Measurements from ENCODE around the gene ING4.
A peak's percentile ranks its signal among the peaks of the same experiment; 100 is the strongest.

Gene ING4

DNA sequence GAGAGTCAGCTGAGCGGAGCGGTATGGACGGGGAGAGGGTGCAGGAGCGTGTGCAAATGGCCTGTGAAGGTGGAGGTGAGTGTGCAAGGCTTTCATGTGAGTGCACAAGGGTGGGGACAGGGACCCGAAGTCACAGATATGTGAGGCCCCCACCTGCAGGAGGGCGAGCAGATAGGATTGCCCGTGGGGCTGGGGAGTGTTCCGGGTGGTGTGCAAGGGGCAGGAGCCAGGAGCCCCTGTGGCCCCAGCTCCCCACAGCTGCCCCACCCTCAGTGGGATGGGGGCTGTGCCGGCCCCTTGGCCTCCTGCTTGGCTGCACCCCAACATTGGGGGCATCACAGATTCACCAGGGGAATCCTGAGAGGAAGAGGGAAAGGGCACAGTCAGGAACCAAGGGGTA lies 31.8 kb upstream of the ING4 start:
- H3K4me3 ChIP-seq (replicated peaks; ENCODE audit: low read depth, low read length), result no peak overlapping the region
- no peak for DNase-seq (ENCODE audit: extremely low read depth, low read depth)
- no peak for TF ChIP-seq CTCF (IDR thresholded peaks at IDR 0.05; ENCODE audit: low read depth, low read length, missing control alignments)

GRCh38 chr12:6693832-6694355 lies 31.0 kb upstream of the ING4 start:
- no peak overlapping the region for H3K4me3 ChIP-seq (replicated peaks; ENCODE audit: low read depth, low read length)
- TF ChIP-seq CTCF (IDR thresholded peaks at IDR 0.05; ENCODE audit: low read depth, low read length, missing control alignments), result no peak
- DNase-seq (ENCODE audit: extremely low read depth, low read depth), result no peak

DNA sequence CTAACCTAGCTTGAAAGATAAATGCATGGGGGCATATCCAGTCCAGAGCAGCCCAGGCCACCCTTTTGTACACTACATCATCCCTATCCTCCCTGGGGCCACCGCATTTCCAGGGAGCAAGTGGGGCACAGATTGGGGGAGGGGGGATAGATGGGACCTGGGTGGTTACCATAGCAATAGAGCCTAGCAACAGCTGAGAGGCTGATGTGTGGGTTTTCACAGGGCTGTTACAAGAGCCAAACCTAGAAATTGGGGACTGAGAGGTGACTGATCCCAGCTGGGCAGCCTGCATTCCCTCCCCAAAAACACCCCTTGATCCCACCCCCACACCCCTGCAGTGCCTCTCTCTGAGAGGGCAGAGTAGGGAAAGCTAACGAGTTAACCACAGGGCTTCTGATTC lies 30.0 kb upstream of the ING4 start:
- no peak for TF ChIP-seq CTCF (IDR thresholded peaks at IDR 0.05; ENCODE audit: low read depth, low read length, missing control alignments)
- no peak overlapping the region for H3K4me3 ChIP-seq (replicated peaks; ENCODE audit: low read depth, low read length)
- DNase-seq (ENCODE audit: extremely low read depth, low read depth), result no peak

DNA sequence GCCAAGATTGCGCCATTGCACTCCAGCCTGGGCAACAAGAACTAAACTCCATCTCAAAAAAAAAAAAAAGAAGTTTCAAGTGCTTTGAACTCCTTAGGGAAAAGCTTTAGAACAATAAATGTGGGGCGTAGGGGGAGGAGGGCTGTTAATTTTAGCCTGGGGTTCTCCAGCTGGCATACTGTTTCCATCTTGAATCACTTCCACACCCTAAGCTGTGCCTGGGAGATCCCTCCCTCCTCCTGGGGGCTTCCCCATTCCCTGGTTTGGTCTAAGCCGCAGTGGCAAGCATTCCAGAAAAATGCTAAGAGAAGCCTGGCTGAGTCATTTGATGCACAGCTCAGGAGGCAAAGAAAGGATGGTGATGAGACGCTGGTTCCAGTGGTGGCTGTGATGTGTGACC lies 28.6 kb upstream of the ING4 start:
- DNase-seq (ENCODE audit: extremely low read depth, low read depth), result no peak
- no peak for TF ChIP-seq CTCF (IDR thresholded peaks at IDR 0.05; ENCODE audit: low read depth, low read length, missing control alignments)
- H3K4me3 ChIP-seq (replicated peaks; ENCODE audit: low read depth, low read length), result no peak overlapping the region

DNA sequence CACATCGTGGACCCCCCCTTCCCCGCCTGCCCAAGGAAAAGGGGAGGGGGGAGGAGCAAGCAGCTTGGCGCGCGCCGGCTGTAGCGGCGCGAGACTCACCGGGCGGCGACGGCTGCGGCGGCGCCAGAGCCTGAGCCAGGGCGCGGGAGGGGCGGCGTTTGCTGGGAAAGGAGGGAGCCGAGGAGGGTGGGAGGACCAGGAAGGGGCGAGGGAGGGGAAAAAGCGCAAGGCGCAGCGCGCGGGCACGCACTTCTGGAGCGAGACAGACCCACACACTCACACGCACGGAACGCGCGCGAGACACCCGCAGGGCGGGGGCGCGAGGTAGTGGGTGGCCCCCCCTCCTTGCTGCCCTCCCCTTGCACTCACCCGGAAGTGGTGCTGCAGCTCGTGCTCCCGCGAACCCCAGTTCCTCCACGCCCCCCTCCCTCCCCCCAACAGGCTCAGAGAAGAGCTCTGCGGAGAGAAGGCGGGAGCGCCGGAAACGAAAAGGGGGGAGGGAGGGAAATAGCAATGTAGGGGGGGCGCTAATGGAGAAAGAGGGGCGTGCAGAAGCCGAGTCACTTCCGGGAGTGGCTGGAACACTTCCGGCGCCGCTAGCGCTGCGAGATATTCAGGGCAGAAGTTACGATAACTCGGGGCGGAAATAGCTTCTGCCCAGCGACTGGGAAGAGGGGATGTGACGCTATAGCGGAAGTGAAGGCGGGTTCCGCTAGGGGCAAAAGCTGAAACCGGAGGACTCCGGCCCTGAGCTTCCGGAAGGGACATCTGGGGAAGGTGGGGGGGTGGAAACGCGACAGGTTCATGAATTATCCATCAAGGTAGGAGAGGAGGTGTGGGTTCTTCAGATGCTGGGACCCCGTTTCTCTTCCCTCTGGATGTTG lies 26.3 kb upstream of the ING4 start, which contains the start of gene ZNF384:
Gene ZNF384, minus strand, starts transcription at position 377 of the 884 bp plus-strand sequence. CDS start 9,855 bp downstream, outside the sequence.
- peak within 1 kb of the TSS; percentile 63 for H3K4me3 ChIP-seq (replicated peaks; ENCODE audit: low read depth, low read length)
- TF ChIP-seq CTCF (IDR thresholded peaks at IDR 0.05; ENCODE audit: low read depth, low read length, missing control alignments), result peak; percentile 2
- peak; percentile 99 for DNase-seq (ENCODE audit: extremely low read depth, low read depth)

- DNase-seq (ENCODE audit: extremely low read depth, low read depth), result peak; percentile 53
- peak overlapping the region; percentile 63 for H3K4me3 ChIP-seq (replicated peaks; ENCODE audit: low read depth, low read length)
- no peak for TF ChIP-seq CTCF (IDR thresholded peaks at IDR 0.05; ENCODE audit: low read depth, low read length, missing control alignments)
Observed at GRCh38 chr12:6688543-6688998, 25.7 kb upstream of the ING4 start.
